GDM1 (cell line): ENCODE measurements around the gene NEK6.

ENCODE experiments used
- DNase-seq: peaks from one replicate; lab custom pipeline; 2025; lab: John Stamatoyannopoulos, UW

Gene NEK6

GRCh38 chr9:124257844-124258606 lies at the start of gene NEK6:
Gene NEK6, plus strand, starts transcription at chr9:124257949. Its CDS starts 44,016 bp downstream, at chr9:124301965.
- no peak for DNase-seq

- DNase-seq: peak; percentile 15
Observed at GRCh38 chr9:124208571-124208970, 49.2 kb upstream of the NEK6 start.

GRCh38 chr9:124209279-124209678 lies 48.5 kb upstream of the NEK6 start:
- DNase-seq: no peak

- DNase-seq: no peak
Observed at GRCh38 chr9:124209774-124210173, 48.0 kb upstream of the NEK6 start.

- no peak for DNase-seq
Observed at GRCh38 chr9:124210697-124211096, 47.1 kb upstream of the NEK6 start.

GRCh38 chr9:124212381-124213050 lies 45.2 kb upstream of the NEK6 start:
- DNase-seq: no peak

- DNase-seq: no peak
Observed at GRCh38 chr9:124213396-124213795, 44.4 kb upstream of the NEK6 start.

- no peak for DNase-seq
Observed at GRCh38 chr9:124214116-124214515, 43.6 kb upstream of the NEK6 start.

GRCh38 chr9:124214596-124215367 lies 43.0 kb upstream of the NEK6 start:
- DNase-seq: no peak

- DNase-seq: no peak
Observed at GRCh38 chr9:124215368-124215910, 42.3 kb upstream of the NEK6 start.

GRCh38 chr9:124215956-124216355 lies 41.8 kb upstream of the NEK6 start:
- DNase-seq: no peak

- peak; percentile 93 for DNase-seq
Observed at GRCh38 chr9:124216474-124217176, 41.1 kb upstream of the NEK6 start.

GRCh38 chr9:124217836-124218437 lies 39.8 kb upstream of the NEK6 start:
- peak; percentile 14 for DNase-seq

GRCh38 chr9:124218438-124218982 lies 39.2 kb upstream of the NEK6 start:
- peak; percentile 57 for DNase-seq

GRCh38 chr9:124218987-124219461 lies 38.7 kb upstream of the NEK6 start:
- no peak for DNase-seq

- no peak for DNase-seq
Observed at GRCh38 chr9:124220946-124221451, 36.8 kb upstream of the NEK6 start.

GRCh38 chr9:124221676-124222075 lies 36.1 kb upstream of the NEK6 start:
- no peak for DNase-seq

GRCh38 chr9:124222109-124222508 lies 35.6 kb upstream of the NEK6 start:
- no peak for DNase-seq

GRCh38 chr9:124222918-124223720 lies 34.6 kb upstream of the NEK6 start:
- DNase-seq: peak; percentile 37

GRCh38 chr9:124225945-124226344 lies 31.8 kb upstream of the NEK6 start:
- DNase-seq: no peak
